HG03045 (cell line): ENCODE results near the gene KRTAP21-2.
"Not testable (repeated sequence)": the region's sequence is repeated elsewhere in the genome, so short reads cannot be mapped to it uniquely, and the experiment has no call there.

Experiments
- ATAC-seq: cut with Tn5 transposase; IDR thresholded peaks from one replicate; pipeline ENCODE4 v1.9.1; 2021; ENCODE audit warnings: mild to moderate bottlenecking, moderate library complexity; ENCODE audit not compliant: unreplicated experiment

KRTAP21-2 gene

DNA sequence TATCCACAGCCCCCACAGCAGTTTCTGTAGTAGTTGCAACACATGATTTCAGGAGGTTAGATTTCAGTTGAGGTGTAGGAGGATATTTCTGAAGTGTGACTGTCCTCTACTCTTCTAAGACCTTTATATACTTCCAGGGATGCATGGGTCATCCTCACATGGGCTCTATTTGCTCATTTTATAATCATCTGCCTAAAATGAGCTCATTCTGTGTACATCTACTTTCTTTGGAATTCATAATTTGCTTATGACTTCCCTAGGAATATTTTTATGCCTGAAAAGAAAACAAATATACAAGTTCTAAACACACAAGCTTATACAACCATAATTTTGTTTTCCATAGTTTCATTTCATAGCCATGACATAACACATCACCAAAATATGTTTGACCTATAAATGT is at the start of gene KRTAP21-2:
Gene KRTAP21-2 (minus strand): TSS at position 101 of the 400 bp plus-strand sequence. CDS start 57 bp downstream, at position 44.
- ATAC-seq = no peak

DNA sequence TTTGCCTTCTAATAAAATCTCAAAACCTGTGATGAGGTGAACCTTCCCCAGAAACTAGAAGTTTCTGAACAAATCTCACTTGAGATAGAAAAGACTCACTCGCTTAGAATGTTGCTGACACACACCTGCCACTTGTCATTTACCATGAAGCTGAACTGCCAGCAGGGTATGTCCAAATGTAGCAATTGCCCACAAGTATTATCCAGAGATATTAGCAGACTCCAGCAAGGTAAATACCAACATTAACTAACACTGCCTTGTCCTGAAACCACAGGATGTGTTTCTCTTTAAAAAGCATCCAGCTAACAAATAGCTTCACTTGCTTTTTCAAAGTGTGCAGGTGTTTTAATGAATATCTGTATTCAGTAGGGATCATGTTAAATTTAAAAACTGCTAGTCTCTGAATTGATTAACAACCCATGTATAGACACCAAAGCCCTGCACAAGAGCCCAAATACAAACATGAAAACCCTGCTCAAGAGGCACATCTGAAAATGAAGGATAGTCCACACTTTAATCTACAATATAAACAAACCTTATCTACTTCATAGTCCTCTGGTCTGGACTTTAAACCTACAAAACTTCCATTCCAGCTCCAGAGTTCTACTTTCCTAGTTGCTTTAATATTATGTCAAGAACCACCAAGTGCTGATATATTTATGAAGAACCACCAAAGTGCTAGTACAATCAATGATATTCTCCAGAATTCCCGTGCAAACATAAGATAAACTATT is 46.7 kb upstream of the KRTAP21-2 start:
- no peak for ATAC-seq

DNA sequence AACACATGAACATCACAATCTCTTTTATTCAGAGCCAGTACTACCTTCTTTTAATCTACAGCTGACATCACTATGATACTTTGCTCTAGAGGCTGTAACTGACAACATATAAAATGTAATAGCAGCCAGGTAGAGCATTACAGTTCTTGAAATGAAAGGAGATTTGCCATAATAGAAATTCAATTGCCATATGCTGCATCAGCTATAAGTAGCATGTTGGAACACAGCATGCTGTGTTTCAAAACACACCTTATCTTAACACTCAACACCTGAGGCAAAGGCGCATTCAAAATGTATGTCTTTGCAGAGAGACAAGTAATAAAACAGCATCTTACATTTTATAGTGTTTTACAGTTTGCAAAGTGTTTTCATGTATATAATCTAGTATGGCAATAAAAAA is 32.2 kb upstream of the KRTAP21-2 start:
- no peak for ATAC-seq

DNA sequence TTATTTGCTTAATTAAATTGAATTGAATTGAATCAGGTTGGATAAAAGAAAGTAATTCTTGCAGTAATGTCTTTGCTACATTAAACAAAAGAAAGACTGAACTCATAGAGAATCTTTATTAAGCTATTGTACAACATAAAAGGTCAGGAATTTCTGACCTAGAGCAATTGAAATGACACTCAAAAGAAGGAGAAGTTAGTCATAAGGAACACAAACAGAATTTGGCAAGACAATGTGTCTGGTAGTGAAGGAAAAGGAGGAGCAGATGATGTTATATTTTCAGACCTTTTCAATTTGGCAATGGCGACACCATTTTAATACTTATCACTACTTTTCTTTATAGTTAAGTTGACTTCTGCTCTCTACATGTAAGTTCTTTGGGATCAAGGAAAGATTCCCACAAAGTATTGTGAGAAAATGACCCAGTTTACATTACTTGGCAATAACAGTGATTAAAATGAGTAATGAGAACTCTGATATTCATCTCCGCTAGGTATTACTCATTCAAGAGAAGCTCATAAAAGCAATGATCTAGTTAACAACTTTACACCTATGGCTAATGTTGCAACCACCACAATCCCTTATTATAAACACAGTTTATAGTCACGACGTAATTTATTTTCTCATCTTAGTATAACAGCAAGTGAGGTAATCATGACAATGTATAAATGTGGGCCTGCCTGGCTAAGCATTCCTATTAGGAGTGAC is 22.8 kb upstream of the KRTAP21-2 start:
- no peak for ATAC-seq

DNA sequence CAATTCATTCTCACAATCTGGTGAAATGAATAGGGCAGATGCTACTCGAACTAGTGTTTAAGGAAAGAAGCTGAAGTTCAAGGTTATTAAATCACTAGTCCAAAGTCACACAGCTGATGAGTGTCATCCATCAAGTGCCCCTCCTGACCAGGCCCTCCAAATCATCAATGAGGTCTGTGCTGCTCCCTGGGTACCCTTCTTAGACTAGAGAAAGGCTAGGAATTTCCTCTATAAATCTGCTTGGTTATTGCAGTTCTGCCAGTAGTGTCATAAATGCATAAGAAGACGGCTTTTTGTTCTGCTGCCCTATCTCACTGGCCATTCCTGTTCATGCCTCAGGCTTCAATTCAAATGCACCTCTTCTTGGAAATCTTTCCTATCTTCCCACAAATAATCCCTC is 13.7 kb upstream of the KRTAP21-2 start:
- ATAC-seq = no peak

DNA sequence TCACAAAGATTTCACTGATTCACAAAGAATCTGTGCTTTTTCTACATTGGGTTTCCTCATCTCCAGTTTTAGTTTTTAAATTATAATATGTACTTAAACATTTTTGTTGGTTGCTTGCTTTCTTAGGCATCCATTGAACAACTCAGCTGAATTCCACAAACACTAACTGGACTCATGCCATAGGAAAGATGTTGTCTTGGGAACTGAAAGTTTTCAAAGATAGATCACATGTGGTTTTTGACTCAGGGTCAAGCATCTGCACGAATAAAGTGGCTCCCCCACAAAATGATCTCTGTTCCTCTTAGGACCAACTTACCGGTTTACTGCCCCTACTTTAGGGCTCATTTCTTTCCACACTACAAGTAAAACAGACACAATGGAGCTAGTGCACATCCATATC is 11.2 kb upstream of the KRTAP21-2 start:
- no peak for ATAC-seq

DNA sequence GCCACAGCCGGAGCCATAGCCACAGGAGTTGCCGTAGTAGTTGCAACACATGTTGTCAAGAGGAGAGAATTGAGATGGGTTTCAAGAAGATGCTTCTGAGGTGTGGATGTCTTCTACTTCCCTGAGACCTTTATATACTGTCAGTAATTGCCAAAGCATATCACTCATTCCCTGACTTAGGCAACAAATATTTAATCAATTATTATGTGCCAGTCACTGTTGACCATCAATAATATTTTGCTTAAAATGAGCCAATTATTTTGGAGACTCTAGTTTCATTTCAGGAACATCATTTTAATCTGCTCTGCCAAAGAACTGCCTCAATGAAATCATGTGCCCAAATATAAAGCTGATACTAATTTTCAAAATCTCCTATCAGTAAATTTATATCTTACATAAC is 8.3 kb upstream of the KRTAP21-2 start, which contains the start of gene KRTAP21-1:
Gene KRTAP21-1 (minus strand): TSS at position 101 of the 400 bp plus-strand sequence. CDS start 50 bp downstream, at position 51.
- not testable (repeated sequence) for ATAC-seq

DNA sequence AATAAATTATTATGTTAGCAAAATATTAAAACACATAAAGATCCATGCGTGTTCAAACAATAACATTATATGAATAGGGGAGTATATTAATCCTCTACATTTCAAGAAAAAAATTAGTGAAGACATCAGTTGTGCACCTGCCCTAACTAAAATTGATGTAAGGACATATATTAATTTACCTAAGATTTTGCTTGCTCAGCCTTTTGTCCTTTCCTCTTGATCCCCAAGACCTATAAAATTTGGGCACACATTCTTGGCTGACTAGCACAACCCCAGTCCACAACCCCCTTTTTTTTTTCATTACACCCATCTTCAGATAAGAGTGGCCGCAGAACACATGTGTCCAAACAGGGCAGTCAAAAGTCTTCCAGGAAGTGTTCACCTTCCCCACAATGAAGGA is 6.6 kb downstream of the KRTAP21-2 start:
- ATAC-seq = no peak

DNA sequence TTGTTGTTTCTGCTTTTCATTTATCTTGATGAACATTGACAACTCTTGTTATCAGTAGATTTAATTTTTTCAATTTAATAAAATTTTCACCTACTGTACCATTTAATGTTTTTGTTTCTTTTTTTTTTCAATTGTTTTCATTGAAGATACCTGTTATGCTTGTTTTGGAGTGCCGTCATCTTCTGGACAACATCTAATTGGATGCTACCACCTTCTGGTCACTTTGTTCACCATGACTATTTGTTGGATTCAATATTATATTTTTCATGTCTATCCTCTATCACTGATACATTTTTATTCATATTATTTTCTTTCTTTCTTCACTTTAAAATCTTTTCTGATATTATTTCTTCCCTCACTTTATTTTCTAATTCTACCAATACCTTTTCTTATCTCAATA is 14.0 kb downstream of the KRTAP21-2 start:
- ATAC-seq = no peak

DNA sequence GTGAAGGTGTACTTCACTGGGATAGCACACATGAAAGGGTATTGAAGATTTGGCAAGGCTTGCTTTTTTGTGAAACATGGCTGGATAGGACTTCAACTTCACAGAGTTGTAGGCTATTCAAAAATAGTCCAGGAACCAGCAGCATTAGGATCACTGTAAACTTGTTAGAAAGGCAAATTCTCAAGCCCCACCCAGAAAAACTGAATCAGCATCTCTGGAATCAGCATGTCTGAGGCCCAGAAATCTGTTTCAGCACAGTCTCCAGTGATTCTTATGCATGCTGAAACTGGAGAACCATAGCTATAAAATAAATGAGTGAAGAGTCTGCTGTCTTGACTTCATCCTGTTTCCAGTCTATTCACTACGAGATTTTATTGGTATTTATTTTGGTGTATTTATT is 20.3 kb downstream of the KRTAP21-2 start:
- no peak for ATAC-seq

DNA sequence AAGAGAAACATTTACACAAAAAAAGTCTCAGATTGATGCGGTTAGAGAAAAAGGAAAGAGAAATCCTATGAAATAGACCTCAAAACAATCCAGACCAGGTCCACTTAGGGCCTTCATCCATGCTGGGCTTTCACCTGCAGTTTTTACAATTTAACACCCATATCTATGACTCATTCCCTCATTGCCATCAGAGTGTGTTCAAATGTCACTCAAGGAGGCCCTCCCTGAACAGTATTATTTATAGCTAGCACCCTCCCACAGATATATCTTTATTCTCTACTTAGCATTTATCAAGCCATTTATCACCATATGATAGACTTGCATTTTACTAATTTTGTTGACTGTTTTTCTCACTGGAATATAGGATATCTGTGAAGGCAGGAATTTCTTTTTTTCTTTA is 27.7 kb downstream of the KRTAP21-2 start:
- ATAC-seq = no peak

DNA sequence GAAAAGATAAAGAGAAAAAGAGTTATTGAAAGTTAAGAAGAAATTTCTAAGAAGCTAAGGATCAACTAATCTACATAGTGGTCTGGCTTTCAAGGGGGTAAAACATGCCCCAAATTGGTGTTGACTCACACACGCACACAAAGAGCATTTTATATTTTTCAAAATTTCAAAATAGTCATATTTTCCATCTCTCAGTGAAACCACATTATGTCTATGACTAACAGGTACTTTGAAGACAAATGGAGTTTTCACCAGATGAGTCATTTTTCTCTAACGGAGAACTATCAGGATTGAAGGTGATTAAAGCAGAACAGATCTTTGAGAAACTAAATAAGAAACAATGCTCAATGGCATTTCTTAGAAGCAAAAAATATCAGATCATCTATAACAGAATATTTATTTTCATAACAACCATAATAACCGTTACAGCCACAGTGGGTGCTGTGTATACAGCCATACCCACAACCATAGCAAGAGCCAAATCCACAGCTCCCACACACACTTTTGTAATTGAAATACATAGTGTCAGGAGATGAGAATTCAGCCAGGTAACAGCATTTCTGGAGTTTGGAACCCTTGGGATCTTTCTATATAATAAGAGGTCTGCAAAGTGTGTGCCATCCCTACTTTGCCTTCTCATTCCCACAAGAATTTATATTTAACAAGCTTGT is 28.7 kb downstream of the KRTAP21-2 start, which contains the start of gene KRTAP21-3:
Gene KRTAP21-3 (minus strand): TSS at position 539 of the 671 bp plus-strand sequence. CDS start 18 bp downstream, at position 521.
- ATAC-seq = no peak

DNA sequence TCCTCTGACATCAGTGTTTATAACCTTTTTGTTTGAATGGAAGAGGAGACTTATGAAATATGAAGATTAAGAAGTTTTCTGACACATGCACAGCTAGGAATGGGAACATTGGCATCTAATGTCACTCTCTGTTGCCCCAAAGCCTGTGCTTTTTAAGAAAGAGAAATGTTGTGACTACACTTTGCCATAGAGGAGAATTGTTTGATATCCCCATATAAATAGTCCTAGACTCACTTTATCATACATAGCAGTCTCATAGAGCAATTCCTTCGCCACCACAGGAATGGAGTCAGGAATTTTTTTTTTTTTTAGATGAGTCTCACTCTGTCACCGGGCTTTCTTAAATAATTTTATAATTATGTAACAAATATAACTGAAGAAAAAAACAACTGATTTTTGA is 30.0 kb downstream of the KRTAP21-2 start:
- ATAC-seq = no peak

DNA sequence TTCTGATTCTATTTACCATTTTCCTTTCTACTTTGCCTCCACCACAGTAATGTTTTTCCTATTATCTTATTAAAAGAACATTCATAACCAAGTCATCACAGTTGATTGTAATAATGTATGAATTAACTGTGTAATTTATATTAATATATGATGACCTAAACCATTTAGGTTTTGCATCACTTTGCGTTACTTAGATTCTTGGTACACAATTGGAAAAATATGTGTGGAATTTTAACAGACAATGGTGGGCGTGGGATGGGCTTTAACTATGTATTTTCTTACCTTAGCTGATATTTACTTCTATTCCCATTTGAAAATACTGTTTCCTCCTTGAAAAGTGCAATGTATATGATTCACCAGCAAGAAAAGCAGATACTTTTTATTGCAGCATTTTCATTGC is 32.1 kb downstream of the KRTAP21-2 start:
- no peak for ATAC-seq

DNA sequence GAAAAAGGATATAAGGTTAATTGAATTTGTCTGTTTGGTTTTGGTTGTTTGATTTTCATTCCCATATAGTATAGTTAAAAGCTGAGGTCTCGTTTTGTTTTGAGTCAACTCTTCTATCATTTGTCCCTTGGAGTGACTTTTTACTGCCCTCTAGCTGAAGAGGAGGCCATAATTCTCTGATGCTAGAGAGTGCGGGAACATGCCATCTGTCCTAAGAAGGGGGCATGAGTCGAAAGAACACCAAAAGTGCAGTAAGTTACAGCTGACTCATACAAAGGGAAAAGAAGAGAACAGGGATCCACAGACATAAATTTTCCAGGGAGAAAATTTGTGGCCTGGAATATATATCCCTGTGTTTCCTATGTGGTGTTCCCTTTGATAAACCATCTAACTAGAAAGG is 32.6 kb downstream of the KRTAP21-2 start:
- no peak for ATAC-seq

DNA sequence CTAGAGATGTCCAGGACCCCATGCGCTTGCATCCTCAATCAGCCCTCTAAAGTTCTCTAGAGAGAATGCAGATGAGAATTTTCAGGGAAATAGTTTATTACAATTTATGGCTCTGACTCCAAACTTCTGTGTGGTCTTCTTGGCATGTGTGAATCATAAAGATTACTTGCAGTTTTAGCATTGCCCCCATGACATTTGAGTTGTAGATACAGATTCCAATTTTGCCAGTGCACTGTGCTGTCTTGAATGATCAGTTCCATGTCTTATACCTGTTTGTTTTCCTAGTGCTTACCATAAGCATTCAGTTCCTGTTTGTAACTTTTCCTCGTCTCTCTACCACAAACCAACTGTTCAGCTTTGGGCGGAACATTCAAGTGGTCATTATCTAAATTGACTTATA is 33.3 kb downstream of the KRTAP21-2 start:
- ATAC-seq = no peak

DNA sequence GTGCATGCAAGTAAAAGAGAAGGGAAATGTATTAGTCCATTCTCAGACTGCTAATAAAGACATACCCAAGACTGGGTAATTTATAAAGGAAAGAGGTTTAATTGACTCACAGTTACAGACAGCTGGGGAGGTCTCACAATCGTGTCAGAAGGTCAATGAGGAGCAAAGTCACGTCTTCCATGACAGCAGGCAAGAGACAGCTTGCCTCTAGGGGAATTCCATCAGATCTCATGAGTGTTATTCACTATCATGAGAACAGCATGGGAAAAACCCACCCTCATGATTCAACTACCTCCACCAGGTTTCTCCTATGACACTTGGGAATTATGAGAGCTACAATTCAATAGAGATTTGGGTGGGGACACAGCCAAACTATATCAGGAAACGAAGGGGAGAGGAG is 36.6 kb downstream of the KRTAP21-2 start:
- no peak for ATAC-seq

DNA sequence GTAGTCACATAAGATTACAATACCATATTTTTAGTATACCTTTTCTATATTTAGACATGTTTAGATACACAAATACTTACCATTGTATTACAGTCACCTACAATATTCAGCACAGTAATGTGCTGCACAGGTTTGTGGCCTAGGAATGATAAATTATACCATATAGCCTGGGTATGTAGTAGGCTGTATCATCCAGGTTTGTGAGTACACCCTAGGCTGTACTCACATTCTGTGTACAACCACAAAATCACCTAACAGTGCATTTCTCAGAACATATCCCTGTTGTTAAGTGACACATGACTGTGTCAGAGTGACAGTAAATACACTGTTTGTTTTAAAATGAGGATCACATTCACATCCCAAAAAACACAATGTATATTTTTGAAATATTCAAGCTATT is 39.6 kb downstream of the KRTAP21-2 start:
- ATAC-seq = no peak
